ENCODE data around the gene MMP15.

Gene MMP15

DNA sequence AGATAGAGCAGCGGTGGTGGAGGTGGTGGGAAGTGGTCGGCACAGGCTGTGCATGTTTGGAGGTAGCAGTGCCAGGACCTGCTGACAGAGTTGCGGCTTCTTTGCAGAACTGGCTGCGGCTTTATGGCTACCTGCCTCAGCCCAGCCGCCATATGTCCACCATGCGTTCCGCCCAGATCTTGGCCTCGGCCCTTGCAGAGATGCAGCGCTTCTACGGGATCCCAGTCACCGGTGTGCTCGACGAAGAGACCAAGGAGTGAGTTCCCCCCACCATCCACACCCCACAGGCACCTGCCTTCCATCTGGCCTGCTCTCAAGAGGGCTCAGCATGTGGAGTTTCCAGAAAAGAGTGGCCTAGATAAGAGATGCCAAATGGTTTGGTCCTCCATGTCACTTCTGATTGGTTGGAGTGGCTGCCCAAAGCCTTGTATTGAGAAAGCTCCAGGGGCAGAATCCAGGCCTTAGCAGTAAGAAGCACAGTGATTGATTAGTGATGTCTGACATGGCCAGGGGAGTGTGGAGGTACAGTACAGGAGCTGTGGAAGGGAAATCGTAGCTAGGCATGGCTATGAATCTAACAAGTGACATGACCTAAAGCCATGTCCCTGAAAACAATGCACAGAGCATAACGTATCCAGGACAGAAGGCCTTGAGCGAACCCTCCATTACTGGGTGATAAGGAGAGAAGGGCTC lies 12.0 kb downstream of the MMP15 start:
- peak; percentile 91 for DNase-seq

DNA sequence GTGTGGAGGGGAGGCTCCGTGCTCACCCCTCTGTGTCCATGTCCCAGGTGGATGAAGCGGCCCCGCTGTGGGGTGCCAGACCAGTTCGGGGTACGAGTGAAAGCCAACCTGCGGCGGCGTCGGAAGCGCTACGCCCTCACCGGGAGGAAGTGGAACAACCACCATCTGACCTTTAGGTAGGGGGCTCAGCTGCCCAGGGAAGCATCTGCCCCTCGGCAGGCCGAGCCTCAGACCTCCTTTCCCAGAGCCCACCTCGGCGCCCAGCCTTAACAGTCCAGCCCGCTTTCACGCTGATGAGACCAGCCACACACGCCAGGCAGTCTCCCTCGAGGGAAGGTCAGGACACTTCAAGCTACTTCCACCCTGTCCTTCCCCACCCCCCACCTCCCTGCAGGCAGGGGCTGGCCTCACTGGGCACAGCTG lies 12.7 kb downstream of the MMP15 start:
- DNase-seq = no peak

DNA sequence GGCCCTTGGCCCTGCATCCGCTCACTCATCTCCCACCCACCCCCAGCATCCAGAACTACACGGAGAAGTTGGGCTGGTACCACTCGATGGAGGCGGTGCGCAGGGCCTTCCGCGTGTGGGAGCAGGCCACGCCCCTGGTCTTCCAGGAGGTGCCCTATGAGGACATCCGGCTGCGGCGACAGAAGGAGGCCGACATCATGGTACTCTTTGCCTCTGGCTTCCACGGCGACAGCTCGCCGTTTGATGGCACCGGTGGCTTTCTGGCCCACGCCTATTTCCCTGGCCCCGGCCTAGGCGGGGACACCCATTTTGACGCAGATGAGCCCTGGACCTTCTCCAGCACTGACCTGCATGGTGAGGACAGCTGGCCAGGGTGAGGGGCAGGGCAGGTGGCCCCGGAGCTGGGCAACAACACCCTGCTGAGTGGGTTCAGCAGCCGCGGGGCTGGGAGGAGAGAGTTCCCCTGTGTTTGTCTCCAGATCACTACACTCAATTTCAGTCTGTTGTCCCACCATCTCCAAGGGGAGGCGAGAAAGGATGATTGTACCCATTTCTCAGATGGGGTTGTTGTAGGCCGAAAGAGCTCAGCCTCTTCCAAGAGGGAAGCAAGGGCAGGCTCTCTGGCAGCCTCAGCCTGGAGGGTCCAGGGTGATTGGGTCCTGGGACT lies 14.4 kb downstream of the MMP15 start:
- no peak for DNase-seq

DNA sequence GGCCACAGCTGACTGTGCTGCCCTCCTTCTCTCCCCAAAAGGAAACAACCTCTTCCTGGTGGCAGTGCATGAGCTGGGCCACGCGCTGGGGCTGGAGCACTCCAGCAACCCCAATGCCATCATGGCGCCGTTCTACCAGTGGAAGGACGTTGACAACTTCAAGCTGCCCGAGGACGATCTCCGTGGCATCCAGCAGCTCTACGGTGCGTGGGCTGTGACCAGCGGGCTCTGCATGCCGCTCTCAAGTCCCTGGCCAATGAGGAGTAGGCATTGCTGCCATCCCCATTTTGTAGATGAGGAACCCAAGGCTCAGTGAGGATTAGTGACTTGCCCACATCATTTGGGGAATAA lies 14.9 kb downstream of the MMP15 start:
- no peak for DNase-seq

DNA sequence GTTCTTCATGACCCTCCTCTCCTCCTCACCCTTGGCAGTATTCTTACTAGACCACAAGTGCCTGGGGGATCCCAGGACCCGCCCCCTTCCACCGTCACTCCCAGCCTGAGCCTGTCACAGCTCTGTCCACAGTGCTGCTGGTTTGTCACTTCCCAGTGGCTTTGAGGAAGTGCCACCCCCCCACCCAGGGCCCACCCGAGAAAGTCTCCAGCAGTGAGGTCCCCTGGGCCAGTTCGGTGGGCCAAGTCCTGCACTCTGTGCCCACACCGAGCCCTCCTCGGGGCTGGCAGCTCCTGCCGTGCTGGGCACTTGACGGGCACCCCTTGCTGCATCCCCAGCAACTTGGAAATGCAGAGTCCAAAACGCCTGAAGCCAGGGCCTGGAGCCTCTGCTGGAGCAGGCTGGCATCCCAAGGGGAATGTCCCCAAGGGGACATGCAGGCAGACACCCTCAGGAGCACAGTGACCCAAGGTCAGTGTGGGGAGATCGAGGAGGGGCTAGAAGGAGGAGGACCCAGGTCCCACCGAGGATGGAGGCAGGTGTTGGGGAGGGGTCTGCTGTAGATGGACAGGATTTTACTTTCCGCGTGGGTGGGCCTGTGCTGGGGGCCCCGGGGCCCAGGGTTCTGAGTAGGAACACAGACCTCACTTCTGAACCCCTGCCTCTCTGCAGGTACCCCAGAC lies 15.5 kb downstream of the MMP15 start:
- DNase-seq = no peak

DNA sequence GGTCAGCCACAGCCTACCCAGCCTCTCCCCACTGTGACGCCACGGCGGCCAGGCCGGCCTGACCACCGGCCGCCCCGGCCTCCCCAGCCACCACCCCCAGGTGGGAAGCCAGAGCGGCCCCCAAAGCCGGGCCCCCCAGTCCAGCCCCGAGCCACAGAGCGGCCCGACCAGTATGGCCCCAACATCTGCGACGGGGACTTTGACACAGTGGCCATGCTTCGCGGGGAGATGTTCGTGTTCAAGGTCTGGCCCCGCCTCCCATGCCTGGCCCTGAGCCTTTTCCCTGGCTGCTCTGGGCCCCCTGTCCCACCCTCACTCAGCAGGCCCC lies 16.0 kb downstream of the MMP15 start:
- no peak for DNase-seq

DNA sequence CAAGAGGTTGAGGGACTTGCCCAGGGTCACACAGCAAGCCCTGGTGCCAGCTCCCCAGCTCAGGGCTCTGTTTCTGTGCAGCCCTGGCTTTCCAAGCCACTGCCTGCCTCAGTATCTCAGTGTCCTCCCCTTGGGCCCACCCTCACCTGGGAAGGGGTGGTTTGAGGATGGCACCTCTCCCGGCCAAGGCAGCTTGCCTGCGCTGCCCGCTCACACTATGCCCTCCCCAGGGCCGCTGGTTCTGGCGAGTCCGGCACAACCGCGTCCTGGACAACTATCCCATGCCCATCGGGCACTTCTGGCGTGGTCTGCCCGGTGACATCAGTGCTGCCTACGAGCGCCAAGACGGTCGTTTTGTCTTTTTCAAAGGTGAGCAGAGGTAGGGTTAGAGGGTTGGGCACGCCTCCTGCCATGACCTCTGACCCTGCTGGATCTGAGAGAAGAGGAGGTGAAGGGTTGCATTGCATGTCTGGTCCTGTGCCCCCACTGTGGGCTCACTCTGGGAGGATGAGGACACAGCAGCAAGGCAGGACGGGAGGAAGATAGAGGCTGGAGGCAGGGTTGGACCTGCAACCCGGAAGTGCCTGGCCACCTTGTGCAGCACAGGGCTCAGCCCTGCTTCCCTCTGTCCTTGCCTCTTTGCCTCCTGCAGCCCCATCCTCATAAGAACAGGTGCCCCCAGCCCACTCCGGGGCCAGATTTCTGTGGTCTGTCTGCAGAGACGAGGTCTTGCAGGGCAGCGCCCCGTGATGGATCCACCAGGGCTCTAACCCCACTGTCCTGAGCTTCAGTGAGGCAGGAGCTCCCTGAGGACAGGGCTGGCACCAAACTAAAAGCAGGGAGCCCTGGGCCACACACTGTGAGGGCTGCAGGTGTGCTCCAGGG lies 16.7 kb downstream of the MMP15 start:
- DNase-seq = no peak

DNA sequence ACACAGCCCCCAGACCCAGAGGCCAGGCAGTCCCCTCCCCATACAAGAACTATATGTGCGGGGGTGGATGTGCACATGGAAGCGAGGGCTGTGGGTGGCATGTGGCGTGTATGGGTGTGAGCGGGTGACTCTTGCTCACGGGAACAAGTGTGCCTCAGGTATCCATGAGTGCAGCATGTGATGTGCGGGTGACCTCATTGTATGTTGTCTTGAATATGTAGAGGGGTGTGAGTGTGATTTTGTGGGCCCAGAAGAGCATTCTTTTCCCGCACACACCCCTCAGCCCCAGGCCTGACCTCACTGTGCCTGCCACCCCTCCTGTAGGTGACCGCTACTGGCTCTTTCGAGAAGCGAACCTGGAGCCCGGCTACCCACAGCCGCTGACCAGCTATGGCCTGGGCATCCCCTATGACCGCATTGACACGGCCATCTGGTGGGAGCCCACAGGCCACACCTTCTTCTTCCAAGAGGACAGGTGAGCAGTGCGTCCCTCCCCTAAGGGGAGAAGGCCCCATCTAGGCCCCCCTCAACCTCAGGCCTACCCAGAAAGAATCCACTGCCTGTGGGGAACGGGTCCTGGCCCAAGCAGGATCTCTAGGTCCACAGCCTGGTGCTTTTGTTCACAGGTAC lies 17.4 kb downstream of the MMP15 start:
- DNase-seq = no peak

DNA sequence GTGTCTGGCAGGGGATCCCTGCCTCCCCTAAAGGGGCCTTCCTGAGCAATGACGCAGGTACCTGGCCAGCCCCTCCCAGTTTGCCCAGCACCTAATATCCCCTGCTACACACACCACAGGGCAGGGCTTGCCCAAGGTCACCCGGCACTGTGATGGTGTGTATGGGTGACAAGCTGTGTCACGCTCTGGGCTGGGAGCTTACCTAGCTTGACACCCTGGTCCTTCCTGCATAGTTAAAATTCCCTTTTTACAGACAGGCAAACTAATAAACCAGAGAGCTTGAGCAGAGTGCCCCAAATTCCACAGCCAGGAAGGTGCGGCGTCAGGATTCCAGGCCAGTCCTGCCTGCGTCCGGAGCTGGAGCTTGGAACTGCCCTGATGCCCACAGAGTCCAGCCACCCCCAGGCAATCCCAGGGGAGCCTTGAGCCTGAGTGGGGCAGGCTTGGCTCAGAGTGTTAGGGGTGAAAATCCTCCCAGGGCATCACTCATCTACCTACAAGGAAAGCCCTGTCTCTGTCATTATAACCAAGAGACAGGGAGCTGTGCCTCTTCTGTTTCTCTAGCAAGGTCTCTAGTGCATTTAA lies 18.1 kb downstream of the MMP15 start:
- no peak for DNase-seq

DNA sequence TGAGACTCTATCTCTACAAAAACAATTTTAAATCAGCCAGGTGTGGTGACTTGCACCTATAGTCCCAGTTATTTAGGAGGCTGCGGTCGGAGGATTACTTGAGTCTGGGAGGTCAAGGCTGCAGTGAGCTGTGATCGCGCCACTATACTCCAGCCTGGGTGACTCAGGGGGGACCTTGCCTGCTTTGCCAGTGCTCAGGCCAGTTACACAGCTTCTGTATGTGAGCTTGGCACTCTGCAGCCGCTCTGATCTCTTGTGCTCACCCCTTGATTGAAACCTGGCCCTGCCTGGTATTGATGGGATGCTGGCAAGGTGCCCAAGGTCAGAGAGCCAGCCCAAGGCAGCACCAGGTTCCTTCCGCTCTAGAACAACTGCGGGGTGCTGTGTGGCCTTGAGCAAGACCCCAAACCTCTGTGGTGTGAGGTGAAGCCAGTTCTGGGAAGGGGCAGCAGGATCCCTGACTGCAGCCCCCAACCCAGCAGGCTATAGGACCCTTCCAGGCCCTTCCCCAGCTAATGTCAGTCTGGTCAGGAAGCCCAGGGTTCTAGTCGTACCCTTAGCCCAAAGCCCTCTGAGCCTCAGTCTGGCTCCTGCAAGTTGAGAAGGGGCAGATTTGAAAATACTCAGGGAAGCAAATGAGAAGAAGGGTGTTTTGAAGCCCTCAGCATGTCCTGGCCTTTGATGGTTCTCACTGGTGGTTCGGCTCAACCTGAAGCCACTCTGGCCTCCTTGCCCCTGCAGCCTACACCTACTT lies 18.9 kb downstream of the MMP15 start:
- no peak for DNase-seq

DNA sequence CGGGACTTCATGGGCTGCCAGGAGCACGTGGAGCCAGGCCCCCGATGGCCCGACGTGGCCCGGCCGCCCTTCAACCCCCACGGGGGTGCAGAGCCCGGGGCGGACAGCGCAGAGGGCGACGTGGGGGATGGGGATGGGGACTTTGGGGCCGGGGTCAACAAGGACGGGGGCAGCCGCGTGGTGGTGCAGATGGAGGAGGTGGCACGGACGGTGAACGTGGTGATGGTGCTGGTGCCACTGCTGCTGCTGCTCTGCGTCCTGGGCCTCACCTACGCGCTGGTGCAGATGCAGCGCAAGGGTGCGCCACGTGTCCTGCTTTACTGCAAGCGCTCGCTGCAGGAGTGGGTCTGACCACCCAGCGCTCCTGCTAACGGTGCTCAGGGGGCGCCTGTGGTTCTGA lies 19.5 kb downstream of the MMP15 start:
- DNase-seq = no peak

DNA sequence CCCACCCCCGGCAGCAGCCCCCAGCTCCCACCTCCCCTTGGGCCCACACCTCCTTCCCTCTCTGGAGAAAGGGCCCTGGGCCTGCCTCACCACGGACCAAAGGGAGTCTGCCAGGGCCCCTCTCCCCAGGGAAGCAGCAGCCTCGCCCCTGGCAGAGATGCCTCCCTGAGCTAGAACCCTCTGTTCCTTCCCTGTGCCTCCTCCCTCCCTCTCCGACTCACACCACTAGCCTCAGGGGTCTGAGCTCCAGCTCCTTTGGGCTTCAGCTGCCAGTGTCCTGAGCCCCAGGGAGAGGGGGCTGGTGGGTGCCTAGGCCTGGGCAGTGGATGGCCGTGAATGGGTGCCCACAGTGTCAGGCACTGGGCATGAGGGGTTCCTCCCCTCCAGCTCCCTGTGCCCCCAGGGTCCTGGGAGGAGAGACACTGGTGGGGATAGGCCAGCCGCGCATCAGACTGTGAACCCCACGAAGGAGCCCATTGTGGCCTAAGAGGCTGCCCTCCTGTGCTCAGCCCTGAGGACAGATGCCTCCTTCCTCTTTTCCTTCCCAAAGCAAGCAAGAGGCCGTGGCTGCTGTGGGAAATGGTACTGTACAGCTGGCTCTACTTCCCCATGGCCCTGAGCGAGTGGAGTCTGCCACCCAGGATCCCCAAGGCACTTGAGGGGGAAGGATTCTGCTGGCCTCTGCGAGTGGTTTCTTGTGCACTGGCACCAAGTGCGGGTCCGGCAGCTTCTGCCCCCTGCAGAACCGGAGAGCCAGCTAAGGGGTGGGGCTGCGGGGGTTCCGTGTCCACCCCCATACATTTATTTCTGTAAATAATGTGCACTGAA lies 20.7 kb downstream of the MMP15 start:
- no peak for DNase-seq

DNA sequence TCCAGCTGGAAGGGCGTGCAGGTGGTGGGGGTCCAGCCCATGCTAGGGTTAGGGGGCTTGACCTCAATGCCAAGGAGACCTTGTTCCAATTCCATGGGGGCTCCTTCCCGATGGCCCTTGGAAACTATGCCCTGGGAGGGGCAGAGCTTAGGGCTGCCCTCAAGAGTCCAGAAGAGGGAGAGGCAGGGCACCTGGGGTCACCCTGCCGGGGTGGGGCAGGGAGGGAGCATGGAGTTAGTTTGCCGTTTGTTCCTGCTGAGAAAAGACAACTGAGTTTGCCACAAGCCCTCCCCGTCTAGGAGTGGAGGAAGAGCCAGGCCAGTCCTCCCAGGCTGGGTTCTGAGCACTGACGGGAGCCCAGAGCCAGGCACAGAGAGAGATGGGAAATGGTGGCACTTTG lies 21.4 kb downstream of the MMP15 start:
- DNase-seq = no peak

DNA sequence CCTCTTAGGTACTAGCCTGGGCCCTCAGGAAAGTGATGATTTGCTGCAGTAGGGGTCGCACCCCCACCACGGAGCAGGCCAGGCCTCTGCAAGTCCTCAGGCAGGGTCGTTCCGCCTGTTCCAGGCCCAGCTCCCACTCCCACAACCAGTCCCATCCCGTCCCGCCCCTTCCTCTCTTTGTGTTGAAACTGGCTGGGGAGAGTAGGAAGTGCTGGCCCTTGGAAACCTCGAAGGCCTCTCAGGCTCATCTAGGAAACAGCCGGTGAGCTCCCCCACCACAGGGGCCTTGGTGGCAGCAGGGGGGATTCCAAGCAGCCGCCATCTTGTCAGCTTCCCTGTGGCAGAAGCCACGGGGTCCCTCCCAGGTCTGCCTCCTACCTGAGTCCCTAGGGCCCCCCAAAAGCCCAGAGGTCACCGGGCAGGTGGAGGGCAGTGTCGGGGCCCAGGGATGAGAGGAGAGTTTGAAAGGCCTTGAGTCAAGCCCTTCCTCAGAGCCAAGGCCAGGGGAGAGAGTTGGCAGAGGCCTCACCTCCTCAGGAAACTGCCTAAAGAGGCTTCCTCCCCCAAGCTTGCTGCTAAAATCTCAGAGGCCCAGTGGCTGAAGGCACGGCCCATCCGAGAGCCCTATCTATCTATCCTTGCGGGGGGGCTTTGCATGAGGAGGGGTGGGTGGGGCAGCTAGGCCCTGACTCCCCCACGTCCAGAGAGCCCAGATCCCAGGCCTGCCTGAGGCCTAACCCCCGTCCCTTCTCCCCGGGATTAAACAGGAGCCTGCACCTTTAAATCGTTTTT lies 22.2 kb downstream of the MMP15 start:
- DNase-seq = no peak

DNA sequence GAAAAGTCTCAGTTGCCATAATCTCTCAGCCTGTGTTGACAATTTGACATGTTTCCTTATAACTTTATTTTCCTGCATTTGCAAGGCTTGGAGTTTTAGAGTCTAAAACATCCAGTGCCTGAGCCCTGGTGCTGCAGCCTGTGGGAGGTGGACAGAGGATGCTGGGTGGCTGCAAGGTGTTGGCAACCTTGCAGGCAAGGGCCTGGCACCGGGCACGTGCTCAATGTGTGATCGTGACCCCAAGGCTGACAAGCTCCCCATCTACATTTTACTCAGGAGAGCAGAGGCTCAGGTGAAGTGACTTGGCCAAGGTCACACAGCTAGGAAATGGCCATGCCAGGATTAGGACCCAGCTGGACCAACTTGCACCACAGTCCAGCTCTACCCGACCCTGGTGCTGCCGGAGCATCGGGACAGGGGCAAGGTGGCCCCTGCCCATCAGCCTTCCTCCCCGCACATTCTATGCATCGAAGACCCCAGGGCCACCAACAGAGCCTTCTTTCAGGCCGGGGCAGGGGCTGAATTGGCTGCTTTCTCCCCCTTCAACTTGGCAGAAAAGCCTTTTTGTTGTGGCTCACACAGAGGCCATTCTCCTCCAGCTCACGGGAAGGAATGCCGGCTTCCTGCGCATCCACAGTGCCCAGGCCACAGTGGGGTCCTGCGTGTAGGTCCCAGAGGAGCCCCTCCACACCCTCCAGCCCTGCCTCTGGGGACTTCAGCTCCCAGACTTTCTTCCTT lies 23.1 kb downstream of the MMP15 start:
- no peak for DNase-seq

DNA sequence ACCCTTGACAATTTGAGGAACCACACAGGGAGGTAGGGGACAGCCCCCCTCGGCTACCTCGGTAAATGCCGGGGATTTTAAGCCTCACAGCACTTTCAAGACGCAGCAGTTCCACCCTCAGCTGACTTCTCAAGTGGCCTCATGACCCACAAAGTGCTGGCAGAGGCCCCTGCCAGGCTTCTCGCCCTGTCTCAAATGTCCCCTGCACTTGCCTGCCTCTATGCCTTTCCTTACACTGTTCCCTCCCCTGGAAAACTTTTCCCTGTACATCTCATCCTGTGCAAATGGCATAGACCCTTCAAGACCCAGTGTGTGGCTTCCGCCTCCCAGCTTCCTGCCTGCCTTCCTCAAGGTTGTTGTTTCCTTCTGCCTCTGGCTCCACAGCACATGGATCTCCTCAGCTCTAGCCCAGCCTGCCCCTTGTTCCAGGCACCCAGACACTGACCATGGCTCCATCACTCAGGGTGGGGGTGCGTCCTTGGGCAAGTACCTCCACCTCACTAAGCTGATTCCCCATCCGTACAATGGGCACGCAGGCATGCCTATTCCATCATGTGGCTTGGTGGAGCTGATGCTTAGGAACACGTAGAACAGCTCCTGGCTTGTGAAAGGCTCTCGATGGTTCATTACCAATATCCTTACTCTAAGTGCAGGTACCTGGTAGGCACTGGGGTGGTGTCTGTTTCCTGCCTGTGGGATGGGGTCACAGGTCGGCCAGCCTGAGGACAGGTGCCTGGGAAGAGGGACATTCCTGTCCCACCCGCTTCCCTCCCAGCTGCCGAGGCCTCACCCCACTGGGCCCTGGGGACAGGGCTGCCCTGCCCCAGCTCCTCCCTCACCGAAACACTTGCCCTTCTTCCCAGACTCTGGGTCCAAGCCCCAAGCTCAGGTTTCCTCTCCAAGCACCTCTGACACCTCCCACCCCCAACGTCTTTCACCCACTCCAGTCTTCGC lies 24.0 kb downstream of the MMP15 start:
- DNase-seq = no peak

DNA sequence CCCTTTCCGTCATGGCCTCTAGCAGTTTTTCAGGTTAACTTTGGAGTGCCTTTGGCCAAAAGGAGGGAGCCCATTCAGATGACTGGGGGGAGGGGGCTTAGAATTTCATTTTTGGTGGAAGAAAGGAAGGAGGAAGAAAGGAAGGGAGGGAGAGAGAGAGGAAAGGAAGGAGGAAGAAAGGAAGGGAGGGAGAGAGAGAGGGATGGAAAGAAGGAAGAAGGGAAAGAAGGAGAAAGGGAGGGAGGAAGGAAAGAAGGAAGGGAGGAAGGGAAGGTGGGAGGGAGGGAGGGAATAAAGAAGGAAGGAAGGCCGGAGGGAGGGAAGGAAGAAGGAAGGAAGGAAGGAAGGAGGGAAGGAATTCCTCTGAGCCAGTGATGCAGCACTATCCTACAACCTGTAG lies 25.7 kb downstream of the MMP15 start:
- no peak for DNase-seq
